ENCODE data around the gene FAP.

GRCh38 chr2:162233197-162233596 lies 10.0 kb downstream of the FAP start:
- TF ChIP-seq ELK1 (IDR thresholded peaks at IDR 0.05; ENCODE audit: borderline replicate concordance, low read depth, low read length) (no peak), SMC3 (IDR thresholded peaks at IDR 0.05; ENCODE audit: low read depth, low read length) (no peak), POLR2A (IDR thresholded peaks at IDR 0.05; ENCODE audit: low read depth, low read length) (no peak), CEBPB (IDR thresholded peaks at IDR 0.05; ENCODE audit: low read depth, low read length) (peak; percentile 96), CTCF (conservative IDR thresholded peaks at IDR 0.05; ENCODE audit: low read depth, low read length) (no peak), NFE2L2 (IDR thresholded peaks at IDR 0.05; ENCODE audit: low read depth, low read length) (no peak), RAD21 (IDR thresholded peaks at IDR 0.05; ENCODE audit: low read length) (no peak), MAZ (IDR thresholded peaks at IDR 0.05; ENCODE audit: borderline replicate concordance, low read depth, low read length) (no peak), BHLHE40 (IDR thresholded peaks at IDR 0.05; ENCODE audit: low read depth, low read length) (peak; percentile 60), RFX5 (IDR thresholded peaks at IDR 0.05; ENCODE audit: low read depth, low read length) (no peak)

Data from IMR-90 (cell line).